OCI-LY1 (cell line): ENCODE measurements around the gene NFX1.
A peak's percentile ranks its signal among the peaks of the same experiment; 100 is the strongest.

ENCODE experiments used
- H2AFZ ChIP-seq: fragments of 200-600 bp; sonication (generic), shearing (Covaris generic); 2 replicates; pipeline ENCODE4 v1.6.0; 2014; ENCODE audit warnings: antibody characterized with exemption, mild to moderate bottlenecking, low read length
- H3F3A ChIP-seq: fragments of 200-600 bp; sonication (generic), shearing (Covaris generic); 2 replicates; pipeline ENCODE4 v1.6.0; 2014; ENCODE audit warnings: mild to moderate bottlenecking, antibody characterized with exemption, low read length, moderate library complexity; ENCODE audit not compliant: insufficient read depth
- H3K27ac ChIP-seq: fragments of 200-600 bp; sonication (generic); 2 replicates; pipeline ENCODE4 v1.5.1; 2014; ENCODE audit warnings: low read length, mixed run types, mild to moderate bottlenecking, low read depth; ENCODE audit not compliant: poor library complexity, severe bottlenecking
- H3K27me3 ChIP-seq: fragments of 200-600 bp; sonication (generic); 2 replicates; pipeline ENCODE4 v1.6.0; 2014; ENCODE audit warnings: antibody characterized with exemption, mild to moderate bottlenecking, low read length, moderate library complexity; ENCODE audit not compliant: insufficient read depth
- H3K36me3 ChIP-seq: fragments of 200-600 bp; sonication (generic); 2 replicates; pipeline ENCODE4 v1.6.1; 2014; ENCODE audit warnings: mild to moderate bottlenecking, antibody characterized with exemption, low read length, moderate library complexity, mixed read lengths; ENCODE audit not compliant: insufficient read depth
- H3K4me1 ChIP-seq: fragments of 200-600 bp; sonication (generic); 2 replicates; pipeline ENCODE4 v1.5.1; 2014; ENCODE audit warnings: mild to moderate bottlenecking, low read length, moderate library complexity; ENCODE audit not compliant: insufficient read depth, severe bottlenecking
- H3K4me2 ChIP-seq: fragments of 200-600 bp; sonication (generic), shearing (Covaris generic); 2 replicates; pipeline ENCODE4 v1.6.1; 2014; ENCODE audit warnings: low read length
- H3K4me3 ChIP-seq: fragments of 200-600 bp; sonication (generic); 2 replicates; pipeline ENCODE4 v1.5.1; 2014; ENCODE audit warnings: low read length, low read depth, mild to moderate bottlenecking, mixed read lengths; ENCODE audit not compliant: poor library complexity, severe bottlenecking
- H3K79me2 ChIP-seq: fragments of 200-600 bp; shearing (Covaris generic); 2 replicates; pipeline ENCODE4 v1.6.1; 2016; ENCODE audit warnings: mixed run types, low read length, mixed read lengths; ENCODE audit not compliant: insufficient read depth
- H3K9ac ChIP-seq: fragments of 200-600 bp; sonication (generic), shearing (Covaris generic); 2 replicates; pipeline ENCODE4 v1.6.1; 2014; ENCODE audit warnings: mild to moderate bottlenecking, low read length, mixed read lengths
- H3K9me2 ChIP-seq: fragments of 200-600 bp; sonication (generic), shearing (Covaris generic); 2 replicates; pipeline ENCODE4 v1.6.1; 2014; ENCODE audit warnings: low read depth, mild to moderate bottlenecking, low read length, mixed read lengths
- H3K9me3 ChIP-seq: fragments of 200-600 bp; shearing (Covaris generic); 2 replicates; pipeline ENCODE4 v1.6.1; 2014; ENCODE audit warnings: low read length, mixed read lengths
- H4K20me1 ChIP-seq: fragments of 200-600 bp; sonication (generic), shearing (Covaris generic); 2 replicates; pipeline ENCODE4 v1.6.0; 2016; ENCODE audit warnings: mild to moderate bottlenecking, low read length; ENCODE audit not compliant: insufficient read depth
- CTCF ChIP-seq: fragments of 200-600 bp; sonication (generic), shearing (Covaris generic); IDR thresholded peaks from 2 replicates; pipeline ENCODE4 v1.5.1; 2017; ENCODE audit warnings: mild to moderate bottlenecking, antibody characterized with exemption, low read length, moderate library complexity, mixed read lengths
- EZH2 ChIP-seq: fragments of 200-600 bp; sonication (generic), shearing (Covaris generic); IDR thresholded peaks from 2 replicates; pipeline ENCODE4 v1.8.0; 2017; ENCODE audit warnings: borderline replicate concordance, mixed run types, mild to moderate bottlenecking, antibody characterized with exemption, low read length, moderate library complexity, mixed read lengths

The NFX1 gene

DNA sequence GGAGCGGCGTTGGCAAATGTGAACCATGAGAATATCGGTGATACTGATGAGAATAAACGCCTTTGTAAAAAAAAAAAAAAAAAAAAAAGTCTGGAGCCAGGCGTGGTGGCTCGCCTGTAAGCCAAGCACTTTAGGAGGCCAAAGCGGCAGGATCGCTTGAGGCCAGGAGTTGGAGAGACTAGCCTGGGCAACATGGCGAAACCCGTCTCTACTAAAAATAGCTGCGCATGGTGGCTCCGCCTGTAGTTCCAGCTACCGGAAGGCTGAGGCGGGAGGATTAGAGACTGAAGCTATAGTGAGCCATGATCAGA lies 425 bp upstream of the NFX1 start:
- peaks cover 43% of the 10 kb centered on the region for H3K79me2 ChIP-seq
- H4K20me1 ChIP-seq = no peaks in the 10 kb centered on the region
- H3K27me3 ChIP-seq = no peaks in the 10 kb centered on the region
- H3K9ac ChIP-seq = peak overlapping the region; percentile 87
- peak overlapping the region; percentile 87 for H3K4me3 ChIP-seq
- H3K4me1 ChIP-seq = peaks cover 48% of the 10 kb centered on the region
- H3K27ac ChIP-seq = peak overlapping the region; percentile 93
- no peaks in the 10 kb centered on the region for H3F3A ChIP-seq
- H3K4me2 ChIP-seq = peak overlapping the region; percentile 62
- no peak for TF ChIP-seq CTCF
- TF ChIP-seq EZH2 = no peak
- H3K9me2 ChIP-seq = no peaks in the 10 kb centered on the region
- no peaks in the 10 kb centered on the region for H3K9me3 ChIP-seq
- H2AFZ ChIP-seq = no peak overlapping the region
- peaks cover 32% of the 10 kb centered on the region for H3K36me3 ChIP-seq

- peak overlapping the region; percentile 93 for H3K27ac ChIP-seq
- peak overlapping the region; percentile 95 for H3K4me2 ChIP-seq
- H3F3A ChIP-seq = no peaks in the 10 kb centered on the region
- no peaks in the 10 kb centered on the region for H3K27me3 ChIP-seq
- peaks cover 43% of the 10 kb centered on the region for H3K36me3 ChIP-seq
- no peaks in the 10 kb centered on the region for H3K9me3 ChIP-seq
- peaks cover 51% of the 10 kb centered on the region for H3K79me2 ChIP-seq
- H3K4me1 ChIP-seq = peaks cover 59% of the 10 kb centered on the region
- no peak overlapping the region for H2AFZ ChIP-seq
- no peaks in the 10 kb centered on the region for H4K20me1 ChIP-seq
- 0 out of 2 replicates have a peak, but pooled peaks have one; percentile 8 for TF ChIP-seq CTCF
- no peak for TF ChIP-seq EZH2
- no peaks in the 10 kb centered on the region for H3K9me2 ChIP-seq
- H3K9ac ChIP-seq = peak overlapping the region; percentile 87
- peak overlapping the region; percentile 87 for H3K4me3 ChIP-seq
These were observed 698 bp downstream of the NFX1 start for GRCh38 chr9:33291031-33291397.

- no peaks in the 10 kb centered on the region for H3K27me3 ChIP-seq
- H3F3A ChIP-seq = peaks cover 3% of the 10 kb centered on the region; the same call in 1 of the 2 replicates
- H3K4me3 ChIP-seq = peak overlapping the region; percentile 87
- H3K36me3 ChIP-seq = peaks cover 52% of the 10 kb centered on the region
- H3K4me1 ChIP-seq = peaks cover 68% of the 10 kb centered on the region
- H2AFZ ChIP-seq = no peak overlapping the region
- H3K9me3 ChIP-seq = no peaks in the 10 kb centered on the region
- H4K20me1 ChIP-seq = no peaks in the 10 kb centered on the region
- no peak overlapping the region for H3K27ac ChIP-seq
- peaks cover 51% of the 10 kb centered on the region for H3K79me2 ChIP-seq
- no peak overlapping the region for H3K9ac ChIP-seq
- no peak for TF ChIP-seq CTCF
- H3K9me2 ChIP-seq = no peaks in the 10 kb centered on the region
- H3K4me2 ChIP-seq = peak overlapping the region; percentile 95; the same call in 1 of the 2 replicates
These were observed 1.6 kb downstream of the NFX1 start for GRCh38 chr9:33291901-33292300.
